Mucosa of descending colon (tissue), 3 donors: Measurements from ENCODE around the gene SLC37A2. TPM values are rescaled to one million over a fixed set of nuclear protein-coding genes. Genes with fewer than 3 reads are reported as not detected.

Source experiments
- ATAC-seq: fragments of 200-7000 bp; cut with Tn5 transposase; one replicate; pipeline ENCODE4 v1.9.1; 2020; ENCODE audit warnings: mild to moderate bottlenecking, moderate library complexity
- DNase-seq, 3 donors: peaks; one replicate each; pipeline ENCODE4 v3.0.0-alpha.2; 2020
- H3K36me3 ChIP-seq: fragments of 200-600 bp; one replicate; pipeline ENCODE4 v1.8.0; 2021; ENCODE audit warnings: low read depth, mild to moderate bottlenecking
- H3K4me1 ChIP-seq: fragments of 200-600 bp; one replicate; pipeline ENCODE4 v1.8.0; 2021; ENCODE audit warnings: low read depth, mild to moderate bottlenecking
- H3K4me3 ChIP-seq: fragments of 200-600 bp; one replicate; pipeline ENCODE4 v1.8.0; 2021; ENCODE audit warnings: mild to moderate bottlenecking
- H3K9me3 ChIP-seq: fragments of 200-600 bp; one replicate; pipeline ENCODE4 v1.8.0; 2021; ENCODE audit warnings: mild to moderate bottlenecking
- CTCF ChIP-seq: fragments of 200-600 bp; IDR thresholded peaks from one replicate; pipeline ENCODE4 v1.8.0; 2022; ENCODE audit warnings: antibody characterized with exemption, mild to moderate bottlenecking
- intact Hi-C, 2 donors: fragments of 100-400 bp; cut with DNase I in 1 of 2; cut with micrococcal nuclease in 1 of 2; formaldehyde crosslinking; loops; one replicate each; pipeline versions ENCODE4 v1.11.0 to v1.11.1; 2022; cut with DNase I, micrococcal nuclease
- total RNA-seq, 3 donors: library from RNA; stranded (reverse); fragmentation: NEBNext Ultra II Directional in 2 of 3; extraction: Animal tissue kit (Norgen Biotek cat#: 25700) in 2 of 3; gene quantifications; one replicate each; pipeline versions ENCODE4 v1.2.1 to v1.2.4, GENCODE V29; 2021 to 2023
- donor health status: DM: no; HTN: no; CAD: no; lungs with moderate emphysema.
- donor health status: DM: no; HTN: no; CAD: no.
- donor health status: DM: no; HTN: yes; CAD: no.

Gene SLC37A2
- total RNA-seq, 3 donors from 2014 or later: 4.3 to 10.5 (median 6.2) TPM

- intact Hi-C loops: no loop called here
- DNase-seq (no peak), ATAC-seq (peak; percentile 56)
- TF ChIP-seq CTCF: no peak
- Histone ChIP-seq H3K36me3 (no peaks in the 10 kb centered on the region), H3K9me3 (no peaks in the 10 kb centered on the region), H3K4me3 (no peak overlapping the region), H3K4me1 (no peaks in the 10 kb centered on the region)
These were observed 28.3 kb downstream of the SLC37A2 start for GRCh38 chr11:125091247-125091876.

DNA sequence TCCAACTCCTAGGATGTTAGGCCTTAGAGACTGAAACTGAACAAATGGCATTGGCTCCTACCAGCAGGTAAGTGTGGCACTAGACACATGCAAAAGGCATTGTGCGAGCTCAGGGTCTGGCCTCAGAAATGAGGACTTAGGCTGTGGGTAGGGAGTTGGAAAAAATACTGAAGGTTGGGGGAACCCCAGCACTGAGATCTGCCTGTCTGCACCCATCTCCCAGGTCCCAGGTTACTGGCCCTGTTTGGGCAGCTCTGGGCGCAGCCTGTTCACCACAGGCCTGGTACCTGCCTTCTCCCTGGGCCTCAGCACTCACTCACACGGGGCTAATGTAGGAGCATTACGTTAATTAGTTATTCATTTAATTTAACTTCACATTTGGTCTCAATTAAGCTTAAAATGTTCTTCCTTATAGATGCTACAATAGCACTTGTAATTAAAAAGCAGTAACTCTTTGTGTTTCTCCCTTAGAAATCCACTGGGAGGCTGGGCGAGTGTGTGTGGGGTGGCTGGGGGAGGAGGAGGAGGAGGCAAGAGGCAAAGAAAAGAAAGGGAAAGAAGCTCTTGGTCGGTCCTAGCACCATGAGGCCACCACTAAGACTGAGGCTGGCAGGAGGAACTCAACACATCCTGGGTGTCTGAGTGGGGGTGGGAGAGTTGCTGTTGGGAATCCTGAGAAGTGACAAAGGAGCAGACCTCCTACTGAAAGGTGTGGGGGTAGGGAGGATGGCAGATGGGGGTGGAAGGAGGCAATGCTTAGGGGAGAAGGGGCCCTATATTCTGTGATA is 29.0 kb downstream of the SLC37A2 start:
- no peaks in the 10 kb centered on the region for H3K4me1 ChIP-seq
- intact Hi-C loops: no loop called here
- TF ChIP-seq CTCF: no peak

GRCh38 chr11:125092669-125093068 is 29.6 kb downstream of the SLC37A2 start:
- ATAC-seq: no peak
- TF ChIP-seq CTCF: no peak
- no peaks in the 10 kb centered on the region for H3K4me1 ChIP-seq
- H3K9me3 ChIP-seq: no peaks in the 10 kb centered on the region
- intact Hi-C loops: no loop called here
- no peaks in the 10 kb centered on the region for H3K36me3 ChIP-seq
- H3K4me3 ChIP-seq: no peak overlapping the region
- DNase-seq: no peak

More for the DNA sequence above, 29.0 kb downstream of the SLC37A2 start:
- H3K9me3 ChIP-seq: no peaks in the 10 kb centered on the region
- H3K4me3 ChIP-seq: no peak overlapping the region
- DNase-seq (no peak), ATAC-seq (no peak)
- H3K36me3 ChIP-seq: no peaks in the 10 kb centered on the region

DNA sequence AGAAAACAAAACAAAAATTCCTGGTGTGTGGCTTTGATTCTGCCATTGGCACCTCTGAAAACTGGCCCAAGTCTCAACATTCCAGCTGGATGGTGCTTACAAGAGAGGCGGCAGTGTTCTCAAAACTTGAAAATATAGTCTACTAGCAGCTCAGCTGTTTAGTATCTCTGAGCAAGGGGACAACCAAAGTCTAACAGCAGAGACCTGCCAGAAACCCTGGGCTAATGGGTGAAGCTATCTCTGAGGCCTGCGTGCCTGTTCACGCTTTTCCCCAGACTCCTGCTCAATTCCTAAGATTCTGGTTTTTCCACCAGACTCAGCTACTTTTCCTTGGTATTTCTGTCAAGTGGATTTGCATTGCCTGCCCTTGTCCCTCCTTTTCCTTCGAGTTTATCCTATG is 30.4 kb downstream of the SLC37A2 start:
- Histone ChIP-seq H3K36me3 (no peaks in the 10 kb centered on the region), H3K4me1 (no peaks in the 10 kb centered on the region), H3K9me3 (no peaks in the 10 kb centered on the region), H3K4me3 (no peak overlapping the region)
- intact Hi-C loops: no loop called here
- ATAC-seq: no peak
- DNase-seq: no peak
- no peak for TF ChIP-seq CTCF

DNA sequence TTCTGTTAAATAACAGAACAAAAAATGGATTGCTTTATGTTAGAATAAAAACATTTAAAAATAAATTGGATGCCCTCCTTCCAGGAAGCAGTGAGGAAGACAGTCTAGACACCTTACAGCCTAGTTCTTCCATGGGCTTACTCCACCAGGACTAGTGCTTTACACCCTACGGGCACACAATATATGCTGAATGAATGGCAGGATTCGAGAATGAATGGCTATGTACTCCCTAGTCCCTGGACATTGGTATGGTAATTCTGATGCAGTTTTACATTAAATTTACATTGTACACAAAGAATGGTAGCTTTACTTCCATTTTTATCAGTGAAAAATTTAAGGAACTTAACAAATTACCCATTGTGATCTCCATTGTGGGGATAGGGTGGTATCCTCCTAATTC is 31.6 kb downstream of the SLC37A2 start:
- no peak overlapping the region for H3K4me3 ChIP-seq
- no peaks in the 10 kb centered on the region for H3K9me3 ChIP-seq
- H3K4me1 ChIP-seq: no peaks in the 10 kb centered on the region
- ATAC-seq (no peak), DNase-seq (no peak)
- intact Hi-C loops: no loop called here
- no peak for TF ChIP-seq CTCF
- H3K36me3 ChIP-seq: no peaks in the 10 kb centered on the region
